ENCODE data around the gene EXOC7.
"Not testable (repeated sequence)": the region's sequence is repeated elsewhere in the genome, so short reads cannot be mapped to it uniquely, and the experiment has no call there.

Gene EXOC7

DNA sequence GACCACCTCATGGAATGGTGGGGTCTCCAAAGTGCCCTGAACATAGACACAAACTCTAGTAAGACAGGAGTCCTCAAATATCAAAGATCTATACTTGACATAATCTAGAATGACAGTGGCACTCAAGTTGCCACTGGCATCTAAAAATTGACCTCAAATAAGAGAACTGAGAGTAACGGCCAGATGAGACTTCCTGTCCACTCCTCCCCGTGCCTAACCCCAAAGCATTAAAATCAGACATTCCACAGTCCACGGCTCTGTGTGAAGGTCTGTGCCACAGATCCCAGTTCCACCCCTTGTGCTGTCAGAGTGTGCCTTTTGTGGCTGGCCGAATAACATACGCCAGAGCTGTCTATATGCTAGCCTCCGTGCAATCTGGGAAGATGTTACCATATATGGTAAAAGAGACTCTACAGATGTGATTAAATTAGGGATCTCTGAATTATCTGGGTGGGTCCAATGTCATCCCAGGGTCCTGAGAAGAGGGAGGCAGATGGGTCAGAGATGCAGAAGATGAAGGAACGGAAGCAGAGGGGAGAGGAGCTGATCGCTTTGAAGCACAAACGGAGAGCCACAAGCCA is 55.5 kb downstream of the EXOC7 start:
- no peak overlapping the region for H4K91ac ChIP-seq (ENCODE audit: low read length)

DNA sequence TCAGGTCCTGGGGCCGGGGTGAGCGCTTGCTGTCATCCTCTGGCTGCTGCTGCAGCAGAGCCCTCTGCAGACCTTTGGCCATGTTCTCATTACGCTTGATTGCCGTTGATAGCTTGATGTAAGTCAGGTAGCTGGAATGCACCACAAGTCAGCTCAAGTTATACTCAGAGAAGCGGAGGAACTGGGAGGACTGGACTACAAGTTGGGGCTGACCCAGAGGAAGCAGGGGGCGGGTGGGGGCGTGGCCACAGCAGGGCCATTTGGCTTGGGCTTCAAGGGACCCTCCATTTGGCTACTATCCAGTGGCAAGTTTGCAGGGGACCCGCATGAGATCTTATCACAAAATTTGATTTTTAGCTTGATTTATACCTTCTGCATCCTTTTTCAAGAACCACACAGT is 57.5 kb downstream of the EXOC7 start:
- no peak overlapping the region for H4K8ac ChIP-seq (ENCODE audit: low read length)
- H3K18ac ChIP-seq (ENCODE audit: low read depth in 1 of 2, low read length in 2 of 2) = no peak overlapping the region
- H3K36me3 ChIP-seq (ENCODE audit: control insufficient read depth in 1 of 2, insufficient read depth in 2 of 2, low read depth in 1 of 2, low read length in 2 of 2) = peaks cover 72 to 97% of the 10 kb centered on the region in 2 experiments
- H2BK5ac ChIP-seq (ENCODE audit: low read depth, low read length, poor library complexity, severe bottlenecking) = no peak overlapping the region
- no peak overlapping the region for H2AFZ ChIP-seq (ENCODE audit: low read depth, low read length)
- no peak overlapping the region for H3K4me2 ChIP-seq (ENCODE audit: low read length, poor library complexity, severe bottlenecking)
- no peak overlapping the region for H3K4ac ChIP-seq (ENCODE audit: low read depth in 1 of 2, low read length in 2 of 2)
- H4K91ac ChIP-seq (ENCODE audit: low read length) = no peak overlapping the region
- H2AK5ac ChIP-seq (ENCODE audit: low read length, severe bottlenecking) = no peak overlapping the region
- DNase-seq = no peak
- H2BK15ac ChIP-seq (ENCODE audit: low read depth, poor library complexity, severe bottlenecking) = no peak overlapping the region
- H3K9ac ChIP-seq (ENCODE audit: low read length) = no peak overlapping the region
- H2BK120ac ChIP-seq (ENCODE audit: low read depth, low read length) = no peak overlapping the region
- H3K4me3 ChIP-seq (ENCODE audit: insufficient read depth in 1 of 2, low read depth in 1 of 2, low read length in 2 of 2) = no peak overlapping the region
- H3K79me1 ChIP-seq (replicated peaks; ENCODE audit: low read length, poor library complexity, severe bottlenecking) = peaks cover 33% of the 10 kb centered on the region
- peaks cover 25% of the 10 kb centered on the region for H3K4me1 ChIP-seq (ENCODE audit: control insufficient read depth, insufficient read depth, low read depth, low read length)
- no peaks in the 10 kb centered on the region for H3K27me3 ChIP-seq (ENCODE audit: control insufficient read depth in 1 of 2, insufficient read depth in 1 of 2, low read length in 2 of 2)
- no peak overlapping the region for H3K23ac ChIP-seq (ENCODE audit: low read length in 2 of 2)
- 98% methylated on average over 8 of the region's 8 CpGs for WGBS
- H3K14ac ChIP-seq (ENCODE audit: low read length in 2 of 2) = no peak overlapping the region
- H2BK12ac ChIP-seq (ENCODE audit: low read length in 2 of 2) = no peak overlapping the region
- no peaks in the 10 kb centered on the region for H3K9me3 ChIP-seq (ENCODE audit: control insufficient read depth, low read length)
- H3K27ac ChIP-seq (ENCODE audit: low read length, poor library complexity, severe bottlenecking) = no peak overlapping the region

More for the DNA sequence above, 55.5 kb downstream of the EXOC7 start:
- Histone ChIP-seq H2BK120ac (ENCODE audit: low read depth, low read length) (no peak overlapping the region), H3K9ac (ENCODE audit: low read length) (no peak overlapping the region), H3K14ac (ENCODE audit: low read length in 2 of 2) (no peak overlapping the region), H3K9me3 (ENCODE audit: control insufficient read depth, low read length) (no peaks in the 10 kb centered on the region), H3K36me3 (ENCODE audit: control insufficient read depth in 1 of 2, insufficient read depth in 2 of 2, low read depth in 1 of 2, low read length in 2 of 2) (peaks cover 58 to 91% of the 10 kb centered on the region in 2 experiments), H3K27ac (ENCODE audit: low read length, poor library complexity, severe bottlenecking) (peak overlapping the region; percentile 96), H3K27me3 (ENCODE audit: control insufficient read depth in 1 of 2, insufficient read depth in 1 of 2, low read length in 2 of 2) (no peaks in the 10 kb centered on the region), H3K23ac (ENCODE audit: low read length in 2 of 2) (peak overlapping the region in 1 of 2 experiments; percentile 53), H4K8ac (ENCODE audit: low read length) (no peak overlapping the region), H3K4ac (ENCODE audit: low read depth in 1 of 2, low read length in 2 of 2) (no peak overlapping the region), H3K4me2 (ENCODE audit: low read length, poor library complexity, severe bottlenecking) (peak overlapping the region; percentile 25), H2BK15ac (ENCODE audit: low read depth, poor library complexity, severe bottlenecking) (no peak overlapping the region), H3K18ac (ENCODE audit: low read depth in 1 of 2, low read length in 2 of 2) (no peak overlapping the region), H3K79me1 (replicated peaks; ENCODE audit: low read length, poor library complexity, severe bottlenecking) (peaks cover 25% of the 10 kb centered on the region), H3K4me1 (ENCODE audit: control insufficient read depth, insufficient read depth, low read depth, low read length) (peaks cover 29% of the 10 kb centered on the region), H2AK5ac (ENCODE audit: low read length, severe bottlenecking) (peak overlapping the region; percentile 98), H2BK12ac (ENCODE audit: low read length in 2 of 2) (peak overlapping the region in 1 of 2 experiments; percentile 18), H2BK5ac (ENCODE audit: low read depth, low read length, poor library complexity, severe bottlenecking) (peak overlapping the region; percentile 66), H2AFZ (ENCODE audit: low read depth, low read length) (no peak overlapping the region), H3K4me3 (ENCODE audit: insufficient read depth in 1 of 2, low read depth in 1 of 2, low read length in 2 of 2) (no peak overlapping the region)
- no peak for DNase-seq
- 90% methylated on average over 9 of the region's 9 CpGs for WGBS

DNA sequence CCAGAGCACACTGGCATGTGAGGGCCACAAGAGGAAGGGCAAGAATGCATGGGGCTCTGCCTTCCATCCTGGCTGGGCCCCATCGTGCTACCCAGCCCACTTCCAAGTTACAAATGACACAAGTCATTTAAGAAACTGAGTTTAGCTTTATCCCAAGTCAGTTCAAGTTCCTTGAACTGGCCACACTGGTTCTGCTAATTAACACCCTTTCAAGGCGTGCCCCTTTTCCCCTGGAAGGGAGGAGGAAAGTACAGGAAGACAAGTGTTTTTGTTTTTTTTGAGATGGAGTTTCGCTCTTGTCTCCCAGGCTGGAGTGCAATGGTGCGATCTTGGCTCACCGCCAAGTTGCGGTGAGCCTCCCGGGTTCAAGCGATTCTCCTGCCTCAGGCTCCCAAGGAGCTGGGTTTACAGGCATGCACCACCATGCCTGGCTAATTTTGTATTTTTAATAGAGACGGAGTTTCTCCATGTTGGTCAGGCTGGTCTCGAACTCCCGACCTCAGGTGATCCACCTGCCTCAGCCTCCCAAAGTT is 59.0 kb downstream of the EXOC7 start:
- H3K27me3 ChIP-seq (ENCODE audit: control insufficient read depth in 1 of 2, insufficient read depth in 1 of 2, low read length in 2 of 2); H4K91ac ChIP-seq (ENCODE audit: low read length); H2BK5ac ChIP-seq (ENCODE audit: low read depth, low read length, poor library complexity, severe bottlenecking); H2BK120ac ChIP-seq (ENCODE audit: low read depth, low read length); H3K4me2 ChIP-seq (ENCODE audit: low read length, poor library complexity, severe bottlenecking); H2BK15ac ChIP-seq (ENCODE audit: low read depth, poor library complexity, severe bottlenecking); DNase-seq; H3K18ac ChIP-seq (ENCODE audit: low read depth in 1 of 2, low read length in 2 of 2); H3K4ac ChIP-seq (ENCODE audit: low read depth in 1 of 2, low read length in 2 of 2); H4K8ac ChIP-seq (ENCODE audit: low read length); H3K9me3 ChIP-seq (ENCODE audit: control insufficient read depth, low read length); H3K9ac ChIP-seq (ENCODE audit: low read length); H2AK5ac ChIP-seq (ENCODE audit: low read length, severe bottlenecking); H2AFZ ChIP-seq (ENCODE audit: low read depth, low read length); H3K14ac ChIP-seq (ENCODE audit: low read length in 2 of 2); H3K23ac ChIP-seq (ENCODE audit: low read length in 2 of 2); H2BK12ac ChIP-seq (ENCODE audit: low read length in 2 of 2); H3K4me3 ChIP-seq (ENCODE audit: insufficient read depth in 1 of 2, low read depth in 1 of 2, low read length in 2 of 2); H3K27ac ChIP-seq (ENCODE audit: low read length, poor library complexity, severe bottlenecking): not testable (repeated sequence)
- H3K79me1 ChIP-seq (replicated peaks; ENCODE audit: low read length, poor library complexity, severe bottlenecking) = peaks cover 35% of the 10 kb centered on the region
- H3K4me1 ChIP-seq (ENCODE audit: control insufficient read depth, insufficient read depth, low read depth, low read length) = peaks cover 24% of the 10 kb centered on the region
- H3K36me3 ChIP-seq (ENCODE audit: control insufficient read depth in 1 of 2, insufficient read depth in 2 of 2, low read depth in 1 of 2, low read length in 2 of 2) = peaks cover 77 to 97% of the 10 kb centered on the region in 2 experiments
- 98% methylated on average over 11 of the region's 11 CpGs for WGBS

DNA sequence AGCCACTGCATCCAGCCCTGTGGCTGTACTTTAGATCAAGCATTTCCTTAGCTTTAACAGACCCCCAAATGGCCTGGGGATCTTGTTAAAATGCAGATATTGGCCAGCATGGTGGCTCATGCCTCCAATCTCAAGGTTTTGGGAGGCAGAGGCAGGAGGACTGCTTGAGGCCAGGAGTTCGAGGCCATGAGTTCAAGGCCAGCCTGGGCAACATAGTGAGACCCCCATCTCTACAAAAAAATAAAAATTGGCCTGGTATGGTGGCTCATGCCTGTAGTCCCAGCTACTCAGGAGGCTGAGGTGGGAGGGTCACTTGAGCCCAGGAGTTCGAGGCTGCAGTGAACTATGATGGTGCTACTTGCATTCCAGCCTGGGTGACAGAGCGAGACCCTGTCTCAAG is 60.7 kb downstream of the EXOC7 start:
- not testable (repeated sequence) for H2BK12ac ChIP-seq (ENCODE audit: low read length in 2 of 2); H3K4me3 ChIP-seq (ENCODE audit: insufficient read depth in 1 of 2, low read depth in 1 of 2, low read length in 2 of 2); H2AK5ac ChIP-seq (ENCODE audit: low read length, severe bottlenecking); H3K4me2 ChIP-seq (ENCODE audit: low read length, poor library complexity, severe bottlenecking); DNase-seq; H2BK15ac ChIP-seq (ENCODE audit: low read depth, poor library complexity, severe bottlenecking); H2BK120ac ChIP-seq (ENCODE audit: low read depth, low read length); H3K9ac ChIP-seq (ENCODE audit: low read length); H3K23ac ChIP-seq (ENCODE audit: low read length in 2 of 2); H3K27me3 ChIP-seq (ENCODE audit: control insufficient read depth in 1 of 2, insufficient read depth in 1 of 2, low read length in 2 of 2); H4K8ac ChIP-seq (ENCODE audit: low read length); H3K18ac ChIP-seq (ENCODE audit: low read depth in 1 of 2, low read length in 2 of 2); H3K9me3 ChIP-seq (ENCODE audit: control insufficient read depth, low read length); H2BK5ac ChIP-seq (ENCODE audit: low read depth, low read length, poor library complexity, severe bottlenecking); H2AFZ ChIP-seq (ENCODE audit: low read depth, low read length); H3K14ac ChIP-seq (ENCODE audit: low read length in 2 of 2); H4K91ac ChIP-seq (ENCODE audit: low read length); H3K4ac ChIP-seq (ENCODE audit: low read depth in 1 of 2, low read length in 2 of 2); H3K27ac ChIP-seq (ENCODE audit: low read length, poor library complexity, severe bottlenecking)
- peaks cover 79 to 97% of the 10 kb centered on the region in 2 experiments for H3K36me3 ChIP-seq (ENCODE audit: control insufficient read depth in 1 of 2, insufficient read depth in 2 of 2, low read depth in 1 of 2, low read length in 2 of 2)
- peaks cover 32% of the 10 kb centered on the region for H3K79me1 ChIP-seq (replicated peaks; ENCODE audit: low read length, poor library complexity, severe bottlenecking)
- H3K4me1 ChIP-seq (ENCODE audit: control insufficient read depth, insufficient read depth, low read depth, low read length) = peaks cover 17% of the 10 kb centered on the region
- WGBS = 100% methylated on average over 2 of the region's 3 CpGs

All from mesenchymal stem cell (in vitro differentiated cells and primary cell).